HG03139 (cell line): ENCODE measurements around the gene LRP5.
"Not testable (repeated sequence)": the region's sequence is repeated elsewhere in the genome, so short reads cannot be mapped to it uniquely, and the experiment has no call there.

ENCODE experiments used
- ATAC-seq: cut with Tn5 transposase; IDR thresholded peaks from one replicate; pipeline ENCODE4 v1.9.1; 2021; ENCODE audit not compliant: unreplicated experiment

LRP5 gene

GRCh38 chr11:68414496-68415221 lies 102.3 kb downstream of the LRP5 start:
- no peak for ATAC-seq

DNA sequence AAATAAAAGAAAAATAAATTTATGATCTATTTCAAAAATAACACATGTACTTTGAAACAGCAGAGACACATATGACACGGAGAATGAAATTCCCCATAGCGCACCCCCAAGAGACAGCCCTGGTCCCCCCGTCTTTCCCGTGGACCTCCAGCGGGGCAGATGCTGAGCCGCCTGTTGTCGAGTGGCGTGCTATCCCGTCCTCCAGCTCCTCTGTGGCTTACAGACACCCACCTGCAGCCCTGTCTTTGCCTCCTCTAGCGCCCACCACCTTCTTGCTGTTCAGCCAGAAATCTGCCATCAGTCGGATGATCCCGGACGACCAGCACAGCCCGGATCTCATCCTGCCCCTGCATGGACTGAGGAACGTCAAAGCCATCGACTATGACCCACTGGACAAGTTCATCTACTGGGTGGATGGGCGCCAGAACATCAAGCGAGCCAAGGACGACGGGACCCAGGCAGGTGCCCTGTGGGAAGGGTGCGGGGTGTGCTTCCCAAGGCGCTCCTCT lies 103.7 kb downstream of the LRP5 start:
- ATAC-seq: no peak

- ATAC-seq: no peak
These were observed 106.3 kb downstream of the LRP5 start for GRCh38 chr11:68418648-68419047.

- ATAC-seq: no peak
These were observed 107.8 kb downstream of the LRP5 start for GRCh38 chr11:68420171-68420570.

DNA sequence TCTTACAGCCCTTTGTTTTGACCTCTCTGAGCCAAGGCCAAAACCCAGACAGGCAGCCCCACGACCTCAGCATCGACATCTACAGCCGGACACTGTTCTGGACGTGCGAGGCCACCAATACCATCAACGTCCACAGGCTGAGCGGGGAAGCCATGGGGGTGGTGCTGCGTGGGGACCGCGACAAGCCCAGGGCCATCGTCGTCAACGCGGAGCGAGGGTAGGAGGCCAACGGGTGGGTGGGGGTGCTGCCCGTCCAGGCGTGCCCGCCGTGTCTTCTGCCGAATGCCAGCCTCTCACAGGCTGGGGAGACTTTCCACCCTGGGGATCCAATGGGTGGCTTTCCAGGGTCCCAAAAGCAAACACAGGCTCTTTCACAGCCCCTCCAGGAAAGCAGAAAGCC lies 111.1 kb downstream of the LRP5 start:
- no peak for ATAC-seq

GRCh38 chr11:68424101-68424632 lies 111.8 kb downstream of the LRP5 start:
- no peak for ATAC-seq

DNA sequence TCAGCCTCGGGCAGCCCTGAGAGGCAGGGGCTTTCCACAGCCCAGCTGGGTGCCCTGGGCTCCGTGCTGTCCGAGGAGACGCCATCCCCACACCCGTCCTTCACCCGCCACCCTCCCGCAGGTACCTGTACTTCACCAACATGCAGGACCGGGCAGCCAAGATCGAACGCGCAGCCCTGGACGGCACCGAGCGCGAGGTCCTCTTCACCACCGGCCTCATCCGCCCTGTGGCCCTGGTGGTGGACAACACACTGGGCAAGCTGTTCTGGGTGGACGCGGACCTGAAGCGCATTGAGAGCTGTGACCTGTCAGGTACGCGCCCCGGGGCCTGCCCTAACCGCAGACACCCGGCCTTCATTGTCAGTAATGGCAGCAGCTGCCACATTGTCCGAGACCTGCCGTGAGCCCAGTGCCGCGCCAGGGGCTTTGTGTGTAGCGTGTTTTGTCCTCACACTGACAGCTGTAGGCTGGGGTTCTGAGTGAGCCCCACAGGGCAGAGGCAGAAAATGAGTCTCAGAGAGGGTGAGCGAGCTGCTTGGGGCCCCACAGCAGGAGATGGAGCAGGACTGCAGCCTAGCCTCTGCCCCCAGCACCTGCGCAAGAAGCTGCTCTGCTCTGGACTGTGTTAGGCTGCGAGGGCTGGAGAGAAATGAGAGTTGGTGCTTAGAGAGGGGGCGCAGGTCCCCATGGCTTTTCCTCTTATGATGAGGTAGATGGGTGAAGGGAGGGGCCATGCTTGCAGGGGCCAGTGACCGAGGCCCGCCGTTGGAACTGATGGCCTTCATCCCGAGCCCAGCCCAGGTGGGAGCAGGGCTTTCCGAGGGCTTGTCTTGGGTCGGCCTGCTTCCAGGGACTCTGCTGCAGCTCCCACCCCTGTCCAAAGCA lies 112.8 kb downstream of the LRP5 start:
- ATAC-seq: no peak

DNA sequence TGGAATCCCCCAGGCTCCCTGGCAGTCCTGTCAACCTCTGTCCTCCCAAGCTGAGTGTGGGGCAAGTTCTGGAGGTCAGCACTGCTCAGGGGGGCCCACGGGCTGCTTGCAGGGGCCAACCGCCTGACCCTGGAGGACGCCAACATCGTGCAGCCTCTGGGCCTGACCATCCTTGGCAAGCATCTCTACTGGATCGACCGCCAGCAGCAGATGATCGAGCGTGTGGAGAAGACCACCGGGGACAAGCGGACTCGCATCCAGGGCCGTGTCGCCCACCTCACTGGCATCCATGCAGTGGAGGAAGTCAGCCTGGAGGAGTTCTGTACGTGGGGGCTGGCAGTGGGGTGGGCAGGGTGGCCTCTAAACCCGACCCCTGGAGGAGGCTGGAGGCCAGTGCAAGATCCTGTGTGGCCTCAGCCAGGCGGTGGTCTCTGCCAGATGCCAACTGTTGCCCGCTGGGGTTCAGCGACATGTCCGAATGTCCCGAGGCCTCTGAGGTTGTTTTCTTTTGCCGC lies 113.5 kb downstream of the LRP5 start:
- no peak for ATAC-seq

- no peak for ATAC-seq
These were observed 117.3 kb downstream of the LRP5 start for GRCh38 chr11:68429661-68430060.

DNA sequence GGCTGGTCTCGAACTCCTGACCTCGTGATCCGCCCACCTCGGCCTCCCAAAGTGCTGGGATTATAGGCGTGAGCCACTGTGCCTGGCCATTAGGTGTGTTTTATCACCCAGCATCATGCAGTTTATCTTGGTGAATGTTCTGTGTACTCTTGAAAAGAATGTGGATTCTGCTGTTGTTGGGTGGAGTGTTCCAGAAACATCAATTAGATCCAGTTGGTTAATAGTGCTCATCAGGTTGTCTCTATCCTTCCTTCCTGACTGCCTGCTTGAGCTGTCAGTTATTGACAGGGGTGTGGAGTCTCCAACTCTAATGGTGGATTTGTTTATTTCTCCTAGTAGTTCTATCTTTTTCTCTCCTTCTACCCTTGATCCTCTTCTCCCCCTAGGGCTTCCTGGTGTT lies 118.0 kb downstream of the LRP5 start:
- no peak for ATAC-seq

- ATAC-seq: no peak
These were observed 118.4 kb downstream of the LRP5 start for GRCh38 chr11:68430801-68431200.

DNA sequence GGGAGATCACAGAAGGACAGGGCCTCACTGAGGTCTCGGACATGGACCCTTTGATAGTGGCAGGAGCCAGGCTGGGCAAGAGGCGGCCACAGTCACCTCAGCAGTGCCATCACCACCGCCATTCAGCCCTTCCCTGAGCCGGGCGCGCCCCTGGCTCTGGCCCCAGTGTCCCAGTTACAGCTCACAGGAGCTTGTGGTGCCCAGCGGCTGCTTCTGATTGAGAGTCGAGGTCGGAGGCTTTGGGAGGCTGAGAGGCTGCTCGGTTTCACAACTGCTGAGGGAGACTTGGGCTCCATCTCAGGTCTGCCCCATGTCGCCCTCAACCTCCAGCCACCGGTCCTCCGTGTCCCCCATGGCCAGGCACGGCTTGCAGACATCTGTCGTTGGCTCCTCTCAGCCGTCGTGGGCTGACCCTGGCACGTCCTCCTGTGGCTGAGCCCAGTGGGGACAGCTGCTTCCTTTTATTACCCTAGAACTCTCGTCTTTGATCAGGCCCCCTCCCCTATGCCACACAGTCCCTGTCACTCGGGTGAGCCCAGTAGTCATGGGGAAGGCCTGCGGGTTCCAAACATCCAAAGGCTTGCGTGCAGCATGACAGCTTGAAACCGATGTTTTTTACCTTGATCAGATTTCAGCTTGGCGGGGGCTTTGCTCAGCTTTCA lies 119.7 kb downstream of the LRP5 start:
- ATAC-seq: no peak

GRCh38 chr11:68432874-68433273 lies 120.5 kb downstream of the LRP5 start:
- ATAC-seq: no peak

GRCh38 chr11:68433541-68433940 lies 121.2 kb downstream of the LRP5 start:
- ATAC-seq: no peak

GRCh38 chr11:68434159-68434558 lies 121.8 kb downstream of the LRP5 start:
- not testable (repeated sequence) for ATAC-seq

GRCh38 chr11:68436162-68436888 lies 123.9 kb downstream of the LRP5 start:
- ATAC-seq: no peak

DNA sequence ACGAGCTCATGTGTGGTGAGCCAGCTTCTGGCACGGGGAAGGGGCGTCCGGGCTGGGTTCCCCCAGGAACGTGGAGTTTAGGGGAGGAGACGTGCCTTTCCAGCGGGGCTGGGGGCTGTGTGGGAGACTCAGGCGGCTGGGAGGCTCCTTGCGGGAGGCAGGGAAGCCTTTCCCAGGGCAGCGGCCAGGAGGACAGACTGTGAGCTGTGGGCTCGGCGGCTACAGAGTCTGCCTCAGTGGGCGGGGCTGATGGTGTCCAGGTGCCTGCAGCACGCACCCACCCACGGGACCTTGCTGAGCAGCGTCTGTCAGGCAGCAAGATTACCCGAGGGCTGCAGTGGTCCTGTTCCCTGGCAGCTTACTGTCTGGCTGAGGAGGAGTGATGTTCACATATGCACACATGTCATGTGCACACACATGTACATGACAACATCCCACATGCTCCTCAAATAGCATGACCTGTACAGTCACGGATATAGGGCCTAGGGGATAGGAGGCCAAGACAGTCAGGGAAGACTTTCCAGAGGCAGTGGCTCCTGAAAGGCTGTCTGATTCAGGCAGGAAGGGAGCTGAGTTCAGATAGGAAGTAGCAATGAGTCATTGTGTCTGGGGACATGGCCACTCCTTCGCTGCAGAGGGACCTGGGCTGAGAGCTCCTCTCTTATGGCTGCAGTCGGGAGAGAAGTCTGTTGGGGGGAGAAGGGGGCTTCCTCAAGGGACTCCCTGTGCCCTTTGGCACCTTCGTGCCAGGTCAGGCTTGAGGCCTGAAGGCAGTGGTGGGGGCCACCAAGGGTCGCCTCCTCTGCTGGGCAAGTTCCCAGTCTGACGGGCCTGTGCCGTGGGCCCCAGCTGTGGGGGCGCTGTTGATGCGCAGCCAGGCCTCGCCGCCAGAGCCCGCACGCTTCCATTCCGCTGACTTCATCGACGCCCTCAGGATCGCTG lies 124.9 kb downstream of the LRP5 start:
- no peak for ATAC-seq

GRCh38 chr11:68437927-68438657 lies 125.7 kb downstream of the LRP5 start:
- ATAC-seq: no peak
